SH-SY5Y (cell line): ENCODE measurements around the gene WDR64.

Experiments used
- GATA2 ChIP-seq: IDR thresholded peaks from 2 replicates; pipeline ENCODE4 v1.6.1; 2011; ENCODE audit warnings: mild to moderate bottlenecking, low read depth, low read length
- GATA3 ChIP-seq: IDR thresholded peaks from 2 replicates; pipeline ENCODE4 v1.6.1; 2011; ENCODE audit warnings: low read depth, mild to moderate bottlenecking, low read length, moderate library complexity

GRCh38 chr1:241817956-241818612, 166.0 kb downstream of the WDR64 start:
- no peak for TF ChIP-seq GATA2
- no peak for TF ChIP-seq GATA3
